IPS-NIHi7 (cell line): ENCODE data around the gene CADPS.

ENCODE experiments used
- DNase-seq: peaks from one replicate; pipeline ENCODE4 v3.0.0; 2012; ENCODE audit warnings: mixed read lengths; ENCODE audit errors: extremely low spot score

CADPS gene

DNA sequence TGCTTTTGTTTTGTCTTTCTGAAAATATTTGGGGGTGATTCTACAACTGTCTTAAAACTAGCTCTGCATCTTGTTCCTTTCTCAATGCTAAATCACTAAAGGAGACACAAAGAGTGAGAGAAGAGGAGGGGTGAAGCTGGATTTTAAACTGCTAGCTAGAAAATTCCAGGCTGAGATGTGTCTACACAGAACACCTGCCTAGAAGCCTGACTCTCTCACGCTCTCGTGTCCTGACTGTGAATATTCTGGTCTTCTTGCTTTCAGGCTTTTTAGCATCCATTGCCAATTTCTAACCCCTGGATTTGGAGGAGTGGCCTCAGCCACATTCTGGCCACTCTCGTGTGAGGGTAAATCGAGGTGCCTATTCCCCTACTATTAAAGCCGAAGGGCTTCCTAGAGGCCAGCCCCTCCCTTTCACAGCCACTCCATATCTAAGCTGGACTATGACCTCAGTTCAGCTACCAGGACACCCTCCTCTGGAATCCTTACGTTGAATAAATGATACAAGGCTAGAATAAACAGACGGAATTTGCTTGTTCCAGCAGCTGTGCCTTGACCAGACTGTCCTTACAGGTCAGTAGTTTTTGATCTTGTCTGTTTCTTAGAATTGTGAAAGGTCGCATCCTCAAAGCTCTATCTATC is 353.6 kb downstream of the CADPS start:
- DNase-seq = no peak

DNA sequence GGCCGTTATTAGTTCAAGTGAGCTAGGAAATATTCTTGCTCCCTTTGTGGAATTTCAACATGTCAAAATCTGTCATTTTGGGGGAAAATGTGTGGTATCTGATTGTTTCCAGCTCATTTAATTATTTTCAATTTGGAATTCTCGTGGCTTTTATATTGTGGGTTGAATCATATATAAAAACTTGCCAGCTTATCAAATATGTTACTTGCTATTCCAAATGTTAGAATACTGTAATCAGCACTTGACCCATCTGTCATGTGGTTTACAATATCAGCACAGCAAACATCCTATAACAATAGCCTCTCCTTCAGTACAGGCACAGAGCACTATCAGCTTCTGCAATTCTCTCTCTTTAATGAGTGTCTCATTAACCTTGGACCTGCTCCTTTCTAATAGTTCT is 371.7 kb downstream of the CADPS start:
- no peak for DNase-seq

DNA sequence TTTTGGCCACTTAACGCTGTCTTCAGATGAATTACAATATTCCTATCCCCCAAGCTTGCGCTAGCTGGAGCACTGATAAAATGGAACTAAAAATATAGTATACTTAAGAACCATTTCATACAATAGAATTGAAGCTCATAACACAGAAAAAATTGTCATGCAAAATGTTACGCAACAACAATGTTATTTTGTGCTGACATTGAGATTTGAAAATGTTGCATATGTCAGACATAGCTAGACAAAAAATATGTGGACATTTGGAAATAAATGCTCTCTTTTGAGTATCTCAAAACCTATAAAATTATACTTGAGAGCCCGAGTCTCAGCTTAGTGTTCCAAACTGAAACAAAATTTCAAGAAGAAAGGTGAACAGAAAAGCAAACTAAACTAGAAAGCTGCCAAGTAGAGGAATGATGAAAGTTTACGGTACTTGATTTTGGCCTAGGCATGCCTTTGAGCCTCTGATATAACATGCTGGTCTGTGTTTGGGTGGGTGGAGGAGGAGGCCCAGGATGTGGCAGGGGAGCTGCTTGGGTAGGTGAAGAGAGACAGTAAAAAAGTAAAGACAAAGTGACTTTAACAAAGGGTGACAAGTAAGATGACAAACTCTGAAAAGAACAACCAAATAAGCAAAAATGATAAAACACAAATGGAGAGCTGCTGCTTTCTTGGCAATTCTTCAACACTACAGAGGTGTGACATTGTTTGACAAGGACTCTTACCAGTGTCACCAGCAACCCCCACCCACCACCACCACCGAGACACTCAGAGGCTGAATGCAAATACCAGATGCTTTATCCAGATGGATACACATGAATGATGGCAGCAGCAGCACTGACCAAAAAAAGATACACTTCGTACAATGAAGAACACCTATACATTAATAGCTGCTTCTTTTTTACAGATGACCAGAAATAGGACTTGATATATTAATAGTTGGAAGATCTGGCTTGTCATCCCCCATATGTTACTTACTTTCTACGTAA is 372.6 kb downstream of the CADPS start:
- no peak for DNase-seq

DNA sequence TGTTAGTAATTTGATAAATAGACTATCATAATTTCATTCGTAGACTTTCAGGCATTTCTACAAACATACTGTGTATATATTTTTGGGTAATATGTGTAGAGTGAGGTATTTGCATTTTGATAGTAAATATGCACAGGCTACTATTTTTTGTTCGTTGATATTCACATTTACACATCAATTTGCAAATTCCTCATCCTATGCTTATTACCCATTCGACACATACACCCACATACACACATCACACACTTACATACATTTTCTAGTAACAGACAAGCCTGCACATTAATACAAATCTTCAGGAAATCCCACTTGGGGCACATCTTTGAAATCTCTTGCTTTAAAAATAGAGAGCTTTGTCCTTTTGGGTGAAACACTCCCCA is 373.9 kb downstream of the CADPS start:
- DNase-seq = no peak

GRCh38 chr3:62500556-62501288 is 374.5 kb downstream of the CADPS start:
- DNase-seq = peak; percentile 60

DNA sequence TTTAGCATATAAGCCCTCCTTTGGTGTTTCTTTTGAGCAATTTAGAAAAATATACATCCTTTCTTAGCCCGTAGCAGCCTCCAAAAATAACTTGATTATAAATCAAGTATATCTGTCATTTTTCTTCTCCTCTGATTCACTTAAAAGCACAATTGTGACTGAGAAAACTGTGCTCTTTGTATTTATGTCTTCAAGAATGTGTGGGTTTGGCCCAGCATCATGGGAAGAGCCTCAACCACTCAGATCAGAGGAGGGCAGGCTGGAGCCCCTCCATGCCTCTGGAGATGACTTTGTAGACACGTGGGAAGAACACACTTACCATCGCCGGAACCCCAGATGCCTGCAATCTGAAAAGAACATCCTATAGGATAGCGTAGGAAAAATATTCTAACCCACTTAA is 378.1 kb downstream of the CADPS start:
- no peak for DNase-seq

GRCh38 chr3:62496503-62496902 is 378.7 kb downstream of the CADPS start:
- DNase-seq = no peak

DNA sequence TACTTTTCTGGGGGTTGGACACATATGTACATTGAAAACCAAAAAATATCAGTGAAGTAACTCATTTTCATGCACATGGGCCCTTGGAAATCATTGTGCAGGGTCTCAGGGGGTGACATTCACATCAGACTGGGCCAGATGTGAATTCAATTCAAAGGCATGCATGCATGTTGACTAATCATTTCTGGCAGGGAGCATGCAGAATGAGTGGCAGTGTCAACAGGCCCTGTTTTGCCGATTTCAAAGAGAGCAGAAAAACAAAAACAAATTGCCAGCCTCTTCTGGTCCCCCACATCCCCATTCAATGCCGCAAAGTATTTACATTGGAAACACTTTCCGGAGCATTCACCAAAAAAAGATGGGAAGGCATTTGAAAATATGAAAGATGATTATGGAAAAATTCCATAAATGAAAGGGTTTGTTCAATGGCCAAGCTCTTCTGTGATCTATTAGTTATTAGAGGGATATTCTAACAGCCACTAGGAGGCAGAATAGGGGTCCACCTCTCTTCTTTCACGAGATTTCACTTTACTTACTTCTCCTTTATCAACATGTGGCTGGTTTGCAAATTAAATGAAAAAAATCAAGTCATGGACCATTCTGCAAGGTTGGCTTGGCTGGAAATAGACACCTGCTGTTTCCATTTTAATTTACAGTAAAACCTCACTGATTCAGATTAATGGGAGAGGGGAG is 382.0 kb downstream of the CADPS start:
- peak; percentile 43 for DNase-seq

GRCh38 chr3:62482961-62483360 is 392.3 kb downstream of the CADPS start:
- no peak for DNase-seq

- DNase-seq = peak; percentile 21
These were observed 393.3 kb downstream of the CADPS start for GRCh38 chr3:62481962-62482361.

DNA sequence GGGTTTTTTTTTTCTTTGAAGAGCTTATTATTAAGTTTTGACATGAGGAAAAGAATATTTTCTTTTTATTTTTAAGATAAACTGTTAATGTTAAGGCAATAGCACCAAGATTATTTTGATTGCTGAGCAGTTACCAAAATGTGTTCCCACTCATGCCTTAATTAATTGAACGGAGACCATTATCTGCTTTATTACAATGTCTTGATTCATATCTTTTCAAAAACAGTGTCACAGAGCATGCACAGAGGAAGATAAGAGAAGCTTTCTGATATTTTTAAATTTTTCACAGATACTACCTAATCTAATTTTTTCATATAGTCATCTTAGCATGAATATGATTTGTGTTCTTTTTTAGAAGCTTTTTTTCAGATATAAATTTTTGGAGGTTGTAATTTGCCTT is 395.2 kb downstream of the CADPS start:
- no peak for DNase-seq

GRCh38 chr3:62479326-62479725 is 395.9 kb downstream of the CADPS start:
- no peak for DNase-seq

GRCh38 chr3:62475306-62475705 is 399.9 kb downstream of the CADPS start:
- no peak for DNase-seq

DNA sequence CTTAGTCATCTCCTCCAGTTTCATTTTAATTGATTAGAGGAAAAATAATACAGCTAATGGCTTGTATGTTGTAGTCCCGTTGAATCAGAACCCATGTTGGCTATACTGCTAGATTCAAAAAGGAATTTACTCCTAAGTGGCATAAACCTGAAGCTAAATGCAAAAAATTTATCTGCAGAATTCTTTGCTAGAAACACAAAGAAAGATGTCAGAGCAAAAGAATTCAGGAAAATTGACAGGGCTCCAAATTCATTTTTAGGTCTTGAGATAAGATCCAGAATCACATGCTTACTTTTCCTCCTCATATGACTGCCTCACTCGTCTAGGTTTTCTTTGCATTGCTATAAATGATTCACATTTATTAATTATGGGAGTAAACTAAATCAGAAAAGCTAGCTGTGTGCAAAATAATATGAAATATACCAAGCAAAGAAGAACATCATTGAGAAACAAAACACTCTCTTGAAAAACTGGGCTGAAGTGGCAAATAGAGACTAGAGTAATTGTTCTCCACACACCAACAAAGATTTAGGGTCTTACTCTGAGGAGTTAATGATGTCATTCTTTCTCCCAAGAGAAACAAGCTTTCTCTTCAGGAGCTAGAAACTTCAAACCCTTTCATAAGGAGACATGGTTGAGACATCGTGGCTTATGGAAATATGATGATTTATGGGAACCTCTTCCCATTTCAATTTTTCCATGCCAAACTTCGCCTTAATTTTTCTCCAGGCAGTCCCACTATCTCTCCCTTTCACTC is 407.1 kb downstream of the CADPS start:
- DNase-seq = no peak

GRCh38 chr3:62462788-62463187 is 412.4 kb downstream of the CADPS start:
- no peak for DNase-seq

DNA sequence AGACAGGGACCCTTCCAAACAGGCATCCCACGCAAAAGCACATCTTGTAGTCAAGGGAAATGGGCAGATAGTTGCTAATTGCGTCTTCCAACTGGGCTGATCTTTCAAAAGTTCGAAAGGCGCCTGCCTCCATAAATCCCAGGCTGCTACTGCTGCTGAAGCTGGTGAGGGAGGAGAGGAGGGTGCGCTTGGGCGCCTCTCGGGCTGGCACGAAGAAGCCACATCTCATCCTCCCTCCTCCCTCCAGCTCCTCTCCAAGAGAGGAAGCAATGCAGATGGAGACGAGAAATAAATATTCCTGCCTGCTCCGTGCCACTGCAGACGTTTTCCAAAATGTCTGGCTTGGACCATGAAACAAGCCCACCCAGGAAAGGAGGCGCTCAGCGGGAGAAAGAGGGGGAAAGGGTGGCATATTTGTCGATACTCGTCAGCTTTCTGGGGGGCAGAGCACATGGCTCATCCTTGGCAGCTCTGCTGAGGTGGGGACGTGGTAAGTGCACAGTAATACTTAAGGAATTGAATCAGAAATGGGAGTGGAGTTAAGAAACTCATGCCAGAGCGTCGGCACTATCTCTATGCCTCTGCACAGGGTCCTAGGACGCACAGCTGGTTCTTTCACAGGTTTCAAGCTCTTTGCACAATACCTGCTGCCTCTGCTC is 413.0 kb downstream of the CADPS start:
- no peak for DNase-seq

DNA sequence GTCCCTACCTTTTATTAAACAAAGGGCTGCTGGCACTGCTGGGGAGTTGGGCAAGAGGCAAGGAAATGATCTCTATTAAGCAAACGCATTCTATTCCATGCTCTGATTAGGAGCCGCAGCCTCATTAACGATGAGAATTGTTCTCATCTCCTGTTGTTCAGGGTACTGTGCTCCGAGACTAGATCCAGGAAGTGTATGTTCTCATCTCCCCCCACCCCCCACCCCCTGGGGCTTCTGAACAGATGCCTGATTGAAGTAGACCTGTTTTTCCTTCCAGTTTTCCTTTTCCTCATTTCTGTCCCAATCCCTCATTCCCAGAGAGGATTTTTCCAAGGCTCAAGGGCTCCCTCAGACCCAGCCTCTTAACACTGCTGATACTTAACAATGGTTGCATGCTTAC is 420.3 kb downstream of the CADPS start:
- no peak for DNase-seq

DNA sequence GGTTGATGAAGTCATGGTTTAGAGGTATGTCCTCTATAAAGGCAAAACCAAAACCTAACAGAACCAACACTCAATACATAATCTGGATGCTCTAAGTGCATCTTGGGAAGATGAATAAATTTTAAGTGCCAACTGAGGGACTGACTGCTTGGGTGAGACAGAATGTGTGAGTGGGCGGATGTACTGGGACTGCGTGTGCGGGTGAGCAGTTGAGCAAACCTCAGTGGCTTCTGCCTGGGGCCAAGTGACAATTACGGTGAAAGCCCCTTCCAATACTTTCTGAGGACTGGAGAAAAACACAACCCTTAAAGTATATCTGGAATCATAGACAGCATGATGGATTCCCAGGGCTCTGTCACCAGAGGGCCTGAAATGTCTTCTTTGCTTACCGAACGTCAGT is 421.8 kb downstream of the CADPS start:
- DNase-seq = no peak

DNA sequence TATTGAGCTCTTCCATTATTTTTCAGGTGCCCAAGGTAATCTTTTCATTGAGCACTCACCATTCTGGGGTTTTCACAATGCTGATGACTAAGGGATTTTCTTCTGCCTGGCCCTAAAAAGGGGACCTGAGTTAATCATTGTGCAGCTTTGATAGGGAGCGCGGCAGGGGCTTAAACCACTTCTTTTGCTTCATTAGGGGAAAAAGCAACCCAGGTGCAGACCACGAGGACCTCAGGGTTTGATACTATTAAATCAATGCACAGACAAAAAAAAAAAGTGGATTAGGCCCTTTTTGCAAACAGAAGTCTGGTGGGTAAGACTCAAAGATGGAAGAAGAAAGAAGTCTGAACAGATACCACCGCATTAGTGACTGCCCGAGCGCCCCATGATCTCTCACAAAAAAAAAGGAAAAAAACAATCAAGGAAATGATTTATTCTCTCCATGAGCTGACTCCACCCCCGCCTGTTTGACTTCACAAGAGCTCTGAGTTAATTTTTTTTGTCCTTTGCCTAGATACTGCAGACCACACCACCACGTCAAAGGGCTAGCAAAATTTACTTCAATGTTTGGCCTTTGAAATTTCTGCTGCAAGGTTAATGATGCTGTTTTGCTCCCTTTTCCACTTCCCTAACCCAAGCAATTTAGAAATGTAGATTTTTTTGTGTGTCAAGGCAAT is 423.9 kb downstream of the CADPS start:
- DNase-seq = no peak

- DNase-seq = no peak
These were observed 428.8 kb downstream of the CADPS start for GRCh38 chr3:62446337-62446940.
